Raji (cell line): ENCODE results near the gene PER2.

ENCODE experiments used
- POLR2A ChIP-seq: IDR thresholded peaks from 2 replicates; pipeline ENCODE4 v1.6.1; 2011; ENCODE audit warnings: low read depth, low read length, control low read depth; ENCODE audit not compliant: insufficient read depth

The PER2 gene

GRCh38 chr2:238225121-238225520, 63.3 kb downstream of the PER2 start:
- TF ChIP-seq POLR2A: no peak

DNA sequence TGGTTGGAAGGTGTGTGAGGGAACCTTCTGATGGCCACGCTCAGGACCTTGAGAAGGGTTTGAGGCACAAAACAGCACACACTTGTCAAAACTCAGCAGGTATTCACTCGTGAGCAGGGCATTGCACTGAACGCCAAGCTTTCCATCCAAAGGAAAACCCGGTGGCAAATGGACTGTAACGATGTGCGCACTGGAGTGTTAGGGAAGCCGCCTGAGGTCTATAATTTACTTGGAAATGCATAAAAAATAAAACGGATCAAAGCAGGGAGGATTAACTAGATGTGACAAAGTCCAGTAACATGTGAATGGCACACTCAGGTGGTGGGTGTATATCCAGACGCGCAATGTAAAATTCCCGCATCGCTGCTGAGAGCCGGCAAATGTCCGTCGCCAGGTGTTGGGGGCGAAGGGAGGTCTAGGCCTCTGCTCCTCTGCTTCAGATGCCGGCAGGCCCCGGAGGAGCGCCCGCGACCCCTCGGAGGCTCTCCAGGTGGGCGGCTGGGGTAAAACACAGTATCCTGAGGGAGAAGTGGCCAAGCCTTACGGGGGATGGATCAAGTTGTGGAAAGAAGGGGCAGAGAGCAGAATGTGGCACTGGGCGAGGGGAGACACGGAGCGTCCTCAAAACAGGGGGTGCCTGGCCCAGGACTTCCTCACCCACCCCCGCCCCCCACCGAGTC, 63.9 kb downstream of the PER2 start:
- TF ChIP-seq POLR2A: no peak

DNA sequence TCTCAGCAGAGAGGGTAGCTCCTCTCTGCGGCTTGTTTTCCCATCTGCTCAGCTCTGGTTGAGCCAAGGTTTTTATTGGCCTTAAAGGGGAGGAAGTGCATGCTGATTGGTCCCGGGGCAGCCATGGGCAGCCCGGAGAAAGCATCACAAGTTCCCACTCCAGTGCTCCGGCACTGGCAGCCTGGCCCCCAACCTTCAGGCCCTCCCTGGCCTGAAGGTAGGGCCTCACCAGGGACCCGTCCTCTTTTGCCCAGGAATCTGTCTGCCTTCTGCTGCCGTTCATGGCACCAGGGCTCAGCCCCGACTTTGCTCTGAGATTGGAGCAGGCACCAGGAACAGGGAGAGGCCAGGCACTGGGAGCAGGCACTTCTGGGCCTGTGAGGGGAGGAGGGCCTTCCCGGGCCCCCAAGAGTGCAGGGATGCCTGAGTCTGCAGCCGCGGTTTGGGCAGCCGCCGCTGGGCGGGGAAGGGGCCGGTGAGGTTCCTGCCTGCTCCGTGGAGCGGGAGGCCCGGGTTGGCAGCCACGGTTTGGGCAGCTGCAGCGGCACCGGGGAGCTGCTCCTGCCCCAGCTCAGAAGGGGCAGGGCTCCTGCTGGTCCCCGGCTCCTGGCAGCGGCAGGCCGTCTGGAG, 67.4 kb downstream of the PER2 start:
- TF ChIP-seq POLR2A: no peak

GRCh38 chr2:238220274-238220891, 68.0 kb downstream of the PER2 start:
- no peak for TF ChIP-seq POLR2A

- TF ChIP-seq POLR2A: no peak
Observed at GRCh38 chr2:238216651-238217184, 71.7 kb downstream of the PER2 start.

GRCh38 chr2:238207006-238207405, 81.4 kb downstream of the PER2 start:
- no peak for TF ChIP-seq POLR2A

DNA sequence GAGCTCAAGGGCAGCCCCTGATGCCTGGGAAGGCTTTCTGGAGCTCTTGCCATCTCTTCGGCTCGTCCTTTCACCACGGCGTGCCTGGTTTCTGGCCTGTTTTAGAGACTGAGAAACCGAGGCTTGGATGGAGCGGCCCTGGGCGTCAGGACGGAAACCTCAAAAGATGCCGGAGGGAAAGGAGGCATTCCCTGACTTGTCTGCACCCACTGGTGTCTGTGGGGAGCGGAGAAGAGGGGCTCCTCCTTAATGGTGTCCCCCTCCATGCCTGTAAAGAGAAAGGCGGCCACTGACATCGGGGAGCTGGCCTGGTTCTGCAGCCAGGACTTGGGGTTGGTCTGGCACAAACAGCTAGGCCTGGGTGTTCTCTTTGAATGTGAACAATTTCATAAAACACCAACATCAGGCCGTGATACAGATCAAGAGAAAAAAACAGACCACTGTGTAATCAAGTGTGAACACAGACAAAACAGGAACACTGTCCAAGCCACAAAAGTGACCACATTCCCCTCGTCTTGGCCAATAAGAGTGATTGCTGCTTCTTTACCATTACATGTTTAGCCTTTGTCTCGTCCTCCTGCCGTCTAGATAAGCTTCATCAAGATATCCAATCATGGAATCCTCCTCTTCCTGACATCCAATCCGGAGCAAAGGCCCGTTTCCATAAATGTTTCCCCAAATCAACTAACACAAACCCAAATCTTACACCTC, 84.3 kb downstream of the PER2 start:
- no peak for TF ChIP-seq POLR2A

DNA sequence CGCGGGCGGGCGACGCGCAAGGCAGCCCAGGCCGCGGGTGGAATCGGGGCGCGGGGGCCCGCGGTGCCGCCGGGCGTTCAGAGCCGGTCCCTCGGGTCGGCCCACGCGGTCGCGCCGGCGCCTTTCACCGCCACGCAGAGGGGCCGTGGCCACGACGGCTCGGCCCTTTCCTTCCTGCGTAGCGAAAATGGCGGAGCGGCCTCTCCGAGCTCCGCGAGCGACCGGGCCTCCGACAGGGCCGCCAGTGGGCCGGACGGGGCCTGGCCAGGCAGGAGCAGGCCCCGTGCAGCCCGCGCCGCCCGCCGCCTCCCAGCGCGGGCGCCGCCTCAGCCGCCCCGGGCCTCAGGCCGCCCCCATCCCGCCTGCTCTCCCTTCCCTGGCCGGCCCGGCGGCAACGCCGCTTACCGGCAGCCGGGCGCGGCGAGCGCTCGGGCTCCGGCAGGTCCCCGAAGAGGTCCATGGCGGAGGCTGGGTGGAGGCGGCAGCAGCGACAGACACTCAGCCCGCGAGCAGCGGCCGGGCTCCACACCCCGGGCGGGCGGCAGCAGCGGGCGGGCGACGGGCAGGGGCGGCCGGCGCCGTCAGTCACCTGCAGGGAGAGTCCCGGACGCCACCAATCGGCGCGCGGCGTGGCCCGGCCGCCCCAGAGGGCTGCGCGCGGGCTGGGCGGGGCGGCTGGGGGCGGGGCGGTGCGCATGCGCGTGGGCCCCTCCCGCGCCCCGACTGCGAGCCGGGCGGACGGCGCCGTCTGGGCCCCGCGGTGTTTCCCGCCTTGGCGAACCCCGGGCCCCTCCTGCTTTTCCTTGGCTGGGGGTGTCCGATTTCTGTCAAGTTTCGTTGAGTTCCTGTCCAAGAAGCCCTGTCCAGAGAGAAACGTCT, 85.1 kb downstream of the PER2 start, which contains the start of gene ILKAP:
ILKAP (minus strand) TSS at position 602 of the 879 bp plus-strand sequence; CDS start at position 460, 142 bp downstream.
- peak; percentile 72 for TF ChIP-seq POLR2A

- TF ChIP-seq POLR2A: no peak
Observed at GRCh38 chr2:238202326-238203093, 85.9 kb downstream of the PER2 start.
